Cerebellar nuclear complex (tissue), 1 donor: Measurements from ENCODE around the gene KLHL25.

Source experiments
- DNase-seq, 2 experiments: peaks; one replicate each; lab custom pipeline; 2025; lab: John Stamatoyannopoulos, UW

KLHL25 gene

DNA sequence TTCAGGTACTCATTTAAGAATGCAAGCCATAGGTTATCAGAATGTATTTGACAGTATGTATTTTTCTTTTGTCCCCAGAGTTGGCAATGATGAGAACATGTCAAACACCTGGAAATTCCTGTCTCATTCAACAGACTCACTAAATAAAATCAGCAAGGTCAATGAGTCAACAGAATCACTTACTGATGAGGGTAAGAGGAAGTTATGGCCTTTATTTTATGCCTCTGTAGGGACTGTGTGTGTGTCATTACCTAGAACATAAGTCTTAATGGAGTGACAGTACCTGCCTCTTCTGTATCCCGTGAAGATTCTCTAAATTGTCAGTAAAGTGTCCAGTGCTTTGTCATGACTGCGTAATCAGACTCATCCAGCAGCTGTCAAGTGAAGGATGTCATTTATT, 77.5 kb downstream of the KLHL25 start:
- no peak for DNase-seq

DNA sequence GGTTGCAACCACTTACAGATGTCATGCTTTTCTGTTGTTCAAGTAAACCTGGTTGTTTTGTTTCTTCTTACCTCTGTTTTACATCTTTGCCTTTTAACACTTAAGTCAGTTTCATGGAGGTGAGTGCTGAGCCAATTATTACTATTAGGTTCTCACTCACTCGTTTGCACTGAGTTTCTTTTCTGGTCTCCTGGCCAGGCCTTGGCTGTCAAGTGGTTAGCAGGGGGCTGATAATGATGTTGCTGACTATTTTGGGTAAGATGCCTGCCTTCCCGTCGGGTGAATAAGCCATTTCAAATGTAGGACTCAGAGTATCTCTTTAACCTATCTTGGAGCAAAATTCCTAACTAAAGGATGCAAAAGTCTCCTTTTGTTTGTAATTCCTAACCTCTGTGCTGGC, 78.5 kb downstream of the KLHL25 start:
- no peak for DNase-seq

DNA sequence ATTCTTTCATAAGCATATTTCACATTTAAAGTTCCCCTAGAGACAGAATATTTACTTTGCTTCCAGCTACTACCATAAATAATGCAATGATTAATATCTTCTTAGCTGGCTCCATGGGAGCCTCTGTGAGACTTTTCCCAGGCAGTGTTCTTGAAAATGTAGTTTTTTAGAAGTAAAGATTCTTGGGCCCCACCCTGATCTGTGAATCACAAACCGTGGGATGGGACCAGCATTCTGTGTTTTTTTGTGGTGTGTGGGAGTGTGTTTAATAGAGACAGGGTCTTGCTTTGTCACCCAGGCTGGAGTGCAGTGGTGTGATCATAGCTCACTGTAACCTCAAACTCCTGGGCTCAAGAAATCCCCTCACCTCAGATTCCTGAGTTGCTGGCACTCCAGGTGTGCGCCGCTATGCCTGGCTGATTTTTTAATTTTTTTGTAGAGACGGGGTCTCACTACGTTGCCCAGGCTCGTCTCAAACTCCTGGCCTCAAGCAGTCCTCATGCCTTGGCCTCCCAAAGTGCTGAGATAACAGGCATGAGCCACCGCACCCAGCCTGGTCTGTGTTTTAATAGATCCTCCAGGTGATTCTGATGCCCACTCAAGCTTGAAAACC, 83.0 kb downstream of the KLHL25 start:
- DNase-seq, result no peak

DNA sequence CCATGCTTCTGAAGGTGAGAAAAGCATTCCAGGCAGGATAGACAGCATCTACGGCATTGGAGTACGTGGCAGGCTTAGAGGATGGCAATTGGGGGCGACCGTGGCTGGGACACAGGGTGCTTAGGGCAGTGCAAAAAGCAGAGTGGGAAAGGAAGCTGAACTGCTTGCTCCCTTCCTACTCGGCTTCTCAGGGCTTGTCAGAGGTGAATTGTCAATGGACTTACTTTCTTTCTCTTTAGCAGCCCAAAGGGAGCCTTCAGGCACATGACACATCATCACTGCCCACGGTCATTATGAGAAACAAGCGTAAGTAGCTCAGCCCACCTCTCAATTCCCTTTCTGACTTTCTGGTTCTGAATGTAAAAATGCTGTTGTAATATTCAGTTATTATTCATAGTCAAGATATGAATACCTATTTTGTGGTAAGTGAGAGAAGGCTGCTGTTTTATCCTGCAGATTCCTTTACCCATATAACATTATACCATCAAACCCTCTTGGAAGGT, 84.3 kb downstream of the KLHL25 start:
- DNase-seq, result no peak
